GM21390 (cell line): ENCODE data around the gene ELAVL2.

Experiments used
- ATAC-seq: cut with Tn5 transposase; IDR thresholded peaks from one replicate; pipeline ENCODE4 v1.9.1; 2021; ENCODE audit not compliant: unreplicated experiment

The ELAVL2 gene

DNA sequence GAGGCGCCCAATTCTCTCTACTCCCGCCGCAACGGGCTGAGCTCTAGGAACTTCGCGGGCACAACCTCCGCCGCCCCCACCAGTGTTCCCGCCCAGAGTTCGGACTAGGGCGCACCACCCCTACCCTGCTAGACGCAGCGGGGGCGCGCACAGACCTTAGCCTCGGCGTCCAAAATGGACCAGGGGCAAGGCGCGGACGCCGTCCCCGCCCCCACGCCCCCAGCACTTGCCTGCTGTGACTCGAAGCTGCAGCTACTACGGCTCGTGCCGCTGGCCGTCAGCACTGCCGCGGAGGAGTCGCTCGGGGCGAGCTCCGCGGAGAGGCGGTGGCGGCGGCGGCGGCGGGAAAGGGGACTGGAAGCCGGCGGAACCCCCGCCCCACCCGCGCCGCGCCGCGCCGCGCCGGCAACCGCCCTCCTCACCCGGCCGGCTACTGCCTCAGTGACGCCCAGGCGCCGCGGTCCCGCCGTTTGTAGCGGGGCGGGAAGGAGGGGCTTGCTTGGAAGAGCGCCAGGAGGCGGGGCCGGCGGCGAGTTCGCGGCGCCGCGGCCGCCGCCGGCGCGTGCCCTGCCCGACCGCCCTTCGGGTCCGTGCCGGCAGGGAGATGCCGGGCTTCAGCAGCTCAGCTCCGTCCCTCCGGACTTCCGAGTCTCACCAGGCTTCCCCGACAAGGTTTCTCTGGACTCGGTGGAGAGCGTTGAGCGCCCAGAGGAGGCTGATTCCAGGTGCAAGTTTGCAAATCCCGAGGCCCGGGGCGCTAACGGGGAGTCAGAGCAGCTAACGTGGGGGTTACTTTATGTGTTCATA is 4.5 kb downstream of the ELAVL2 start:
- ATAC-seq: no peak

DNA sequence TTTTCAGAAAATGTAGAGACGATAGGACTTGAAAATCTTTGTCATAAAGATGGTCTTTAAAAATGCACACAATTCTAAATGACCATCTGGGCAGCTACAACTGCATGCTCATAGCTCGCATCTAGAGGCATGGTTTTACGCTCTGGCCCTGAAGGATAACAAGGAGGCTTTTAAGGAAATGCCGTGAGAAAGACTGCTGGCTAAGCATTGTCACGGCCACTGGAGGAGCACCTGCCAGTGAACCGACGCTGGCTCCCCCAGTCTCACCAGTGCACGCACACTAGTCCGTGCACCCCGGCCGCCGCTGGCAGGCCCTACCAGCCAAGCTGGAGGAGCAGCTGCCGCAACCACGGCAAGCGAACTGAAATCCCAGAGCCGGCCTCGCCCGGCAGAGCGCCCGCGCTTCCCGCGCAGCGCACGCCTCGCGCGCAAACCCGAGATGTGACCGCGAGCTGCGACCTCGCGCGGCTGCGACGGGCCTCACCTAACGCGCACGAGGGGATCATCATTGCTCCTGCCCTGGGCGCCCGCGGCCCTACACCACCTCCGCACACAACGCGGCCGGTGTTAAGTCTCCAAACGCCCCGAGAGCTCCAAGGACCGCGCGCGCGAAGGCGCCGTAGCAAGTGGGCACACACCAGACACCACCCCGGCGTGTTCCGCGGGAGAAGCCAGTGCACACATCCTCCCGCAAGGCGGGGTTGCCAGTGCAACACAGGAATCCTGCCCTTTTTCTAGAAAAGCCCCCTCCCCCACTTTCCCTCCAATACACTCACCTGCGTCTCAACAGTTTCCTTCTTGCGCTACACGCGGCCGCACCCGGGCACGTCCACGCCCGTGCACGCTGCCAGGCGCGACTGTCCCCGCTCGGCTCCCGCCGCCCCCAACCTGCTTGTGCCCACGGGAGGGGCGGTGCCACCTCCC is 5.3 kb downstream of the ELAVL2 start:
- no peak for ATAC-seq

DNA sequence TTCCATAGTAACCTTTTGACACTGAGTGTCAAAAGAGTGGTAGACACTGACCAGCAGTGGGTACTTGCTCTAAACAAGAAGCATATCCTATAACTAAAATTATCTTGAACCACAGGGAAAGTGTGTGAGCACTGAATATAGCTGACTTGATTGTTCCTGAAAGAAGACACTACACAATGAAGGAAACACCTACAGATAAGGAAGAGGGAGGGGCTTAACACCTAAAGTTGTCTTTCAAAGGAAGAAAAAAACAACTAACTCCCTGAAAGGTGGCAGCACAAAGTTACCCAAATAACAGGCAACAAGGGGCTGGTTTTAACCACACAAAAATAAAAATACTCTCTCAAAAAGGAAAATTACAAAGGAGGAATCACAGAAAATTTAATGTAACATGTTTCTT is 6.6 kb downstream of the ELAVL2 start:
- no peak for ATAC-seq

DNA sequence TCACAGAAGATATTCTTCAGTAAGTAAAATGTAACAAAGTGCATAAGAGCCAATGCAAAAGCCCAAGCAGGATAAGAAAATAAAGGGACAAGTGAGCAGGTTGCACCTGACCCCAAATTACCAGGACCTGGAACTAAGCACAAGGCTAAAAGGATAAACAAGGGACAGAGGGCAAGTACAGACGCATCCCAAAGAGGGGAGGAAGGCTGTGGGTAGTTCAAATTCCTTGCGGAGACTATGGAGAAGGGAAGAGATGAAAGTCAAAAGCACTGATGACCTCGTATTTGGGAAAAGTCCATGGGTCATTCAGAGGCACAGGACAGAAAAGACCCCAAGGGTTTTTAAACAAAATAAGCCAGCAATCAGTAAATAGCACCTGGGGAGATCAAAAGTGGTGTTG is 11.8 kb downstream of the ELAVL2 start:
- ATAC-seq: no peak

DNA sequence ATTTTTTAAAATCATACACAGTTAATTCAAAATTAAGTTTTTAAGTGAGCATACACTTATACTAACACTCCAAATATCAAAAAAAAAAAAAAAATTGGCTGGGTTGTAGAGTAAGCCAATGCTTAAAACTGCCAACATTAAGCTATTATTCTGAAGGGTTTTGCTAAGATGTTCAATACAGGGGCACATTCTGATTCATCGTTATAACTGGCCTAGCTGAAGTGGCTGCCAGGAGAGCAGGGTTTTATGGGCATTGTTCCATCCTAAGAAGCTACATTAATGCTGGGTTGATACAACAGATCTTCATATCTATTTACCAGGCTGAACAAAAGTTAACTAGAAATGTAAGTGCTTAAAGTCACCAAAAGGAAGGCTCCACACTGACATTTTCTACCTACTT is 13.4 kb downstream of the ELAVL2 start:
- ATAC-seq: no peak

DNA sequence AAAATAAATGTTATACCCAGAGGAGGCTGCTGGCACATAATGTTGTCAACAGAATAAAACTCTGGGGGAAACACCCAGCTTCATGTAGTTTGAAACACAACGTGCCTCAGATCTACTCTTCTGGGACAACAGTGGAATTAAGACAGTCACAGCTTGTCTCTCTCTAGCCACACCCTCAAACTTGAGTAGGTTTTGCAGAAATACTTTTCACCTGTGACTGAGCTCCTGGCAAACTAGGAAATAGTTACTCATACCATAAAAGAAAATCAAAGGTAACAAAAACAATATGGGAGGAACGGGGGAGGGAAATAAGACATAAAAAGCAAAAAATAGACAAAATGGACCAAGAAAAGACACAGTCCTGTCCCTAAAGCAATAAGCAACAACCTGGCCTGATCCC is 14.4 kb downstream of the ELAVL2 start:
- ATAC-seq: no peak

DNA sequence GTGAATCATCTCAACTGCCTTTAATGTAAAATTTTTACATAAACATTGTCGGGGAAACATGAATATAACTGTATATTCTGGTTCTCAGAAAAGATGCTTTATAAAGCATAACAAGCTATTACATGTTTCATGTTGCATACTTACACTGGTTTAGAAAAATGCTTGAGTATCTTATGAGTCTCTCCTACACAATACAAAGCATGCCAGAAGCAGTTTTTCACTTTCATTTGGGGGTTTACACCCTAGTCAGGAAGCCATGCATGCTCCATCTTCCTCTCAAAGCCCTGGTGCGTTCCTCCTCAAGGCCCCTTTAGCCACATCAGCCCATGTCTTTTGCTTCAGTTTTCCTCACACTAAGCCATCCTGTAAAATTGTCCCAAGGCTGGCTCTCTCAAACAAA is 22.8 kb downstream of the ELAVL2 start:
- no peak for ATAC-seq

DNA sequence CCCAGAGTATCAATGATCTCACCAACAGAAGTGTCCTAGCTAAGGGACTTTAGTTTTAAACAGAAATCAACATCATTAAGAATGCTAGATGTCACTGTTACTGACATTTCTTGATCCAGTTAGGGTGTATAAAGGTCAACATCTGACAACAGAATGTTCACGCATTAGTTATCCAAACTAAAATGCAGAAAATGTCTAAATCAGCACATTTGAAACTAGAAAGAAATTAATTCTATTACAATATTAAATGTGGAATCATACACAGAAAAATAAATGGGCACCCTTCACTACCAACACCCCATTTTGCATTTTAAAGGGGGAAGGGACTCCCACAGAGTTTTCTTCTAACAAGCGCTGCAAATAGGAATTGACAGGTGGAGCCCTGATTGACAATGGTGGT is 24.5 kb downstream of the ELAVL2 start:
- no peak for ATAC-seq

DNA sequence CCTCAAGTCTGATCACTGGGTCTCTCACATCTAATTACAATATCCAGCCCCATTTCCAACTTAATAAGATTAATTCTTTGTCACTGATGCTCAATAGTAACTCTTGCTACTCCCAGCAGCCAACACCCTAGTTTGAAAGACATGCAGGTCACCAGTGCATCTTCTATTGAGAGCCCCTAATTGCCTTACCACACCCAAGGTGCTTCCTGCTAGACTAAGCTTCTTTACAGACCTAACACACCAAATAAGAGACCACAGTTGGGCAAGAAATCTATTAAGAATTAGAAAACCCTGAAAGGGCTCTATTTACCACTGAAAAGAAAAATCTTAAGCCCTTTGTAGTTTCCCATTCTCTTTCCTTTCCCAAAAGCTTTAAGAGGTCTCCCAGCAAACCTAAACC is 26.5 kb downstream of the ELAVL2 start:
- ATAC-seq: no peak

DNA sequence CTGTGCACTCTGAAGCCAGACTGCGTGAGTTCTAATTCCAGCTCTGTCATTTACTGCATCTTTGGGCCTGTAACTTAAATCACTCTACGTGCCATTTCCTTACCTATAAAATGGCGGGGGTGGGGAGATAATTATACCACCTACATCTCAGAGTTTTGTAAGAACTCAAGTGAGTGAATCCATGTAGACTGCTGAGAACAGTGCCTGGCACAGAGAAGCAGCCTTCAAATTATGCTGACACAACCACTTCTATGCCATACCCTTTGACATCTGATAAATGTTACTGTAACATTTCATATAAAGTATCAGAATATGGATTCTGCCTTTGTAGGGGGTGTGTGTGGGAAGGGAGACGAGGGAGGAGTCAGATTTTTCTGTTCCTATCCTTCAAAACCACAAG is 27.7 kb downstream of the ELAVL2 start:
- no peak for ATAC-seq

DNA sequence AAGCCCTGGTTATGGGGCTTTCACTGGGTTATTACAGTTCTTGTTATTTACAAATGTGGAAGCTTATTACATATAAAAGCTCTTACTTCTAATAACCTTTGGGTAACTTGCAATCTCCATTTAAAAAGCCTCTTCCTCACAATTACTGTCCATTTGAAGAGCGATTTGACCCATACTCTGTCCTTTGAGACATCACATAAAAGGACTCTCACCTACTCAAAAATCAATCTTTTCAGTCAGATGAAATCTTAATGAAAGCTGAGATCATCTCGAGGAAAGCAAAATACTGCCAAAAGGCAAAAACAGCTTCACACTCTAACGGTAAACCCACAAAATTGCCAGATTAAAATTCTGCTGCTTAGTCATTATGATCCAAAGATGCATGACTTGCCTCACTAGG is 29.8 kb downstream of the ELAVL2 start:
- ATAC-seq: no peak

DNA sequence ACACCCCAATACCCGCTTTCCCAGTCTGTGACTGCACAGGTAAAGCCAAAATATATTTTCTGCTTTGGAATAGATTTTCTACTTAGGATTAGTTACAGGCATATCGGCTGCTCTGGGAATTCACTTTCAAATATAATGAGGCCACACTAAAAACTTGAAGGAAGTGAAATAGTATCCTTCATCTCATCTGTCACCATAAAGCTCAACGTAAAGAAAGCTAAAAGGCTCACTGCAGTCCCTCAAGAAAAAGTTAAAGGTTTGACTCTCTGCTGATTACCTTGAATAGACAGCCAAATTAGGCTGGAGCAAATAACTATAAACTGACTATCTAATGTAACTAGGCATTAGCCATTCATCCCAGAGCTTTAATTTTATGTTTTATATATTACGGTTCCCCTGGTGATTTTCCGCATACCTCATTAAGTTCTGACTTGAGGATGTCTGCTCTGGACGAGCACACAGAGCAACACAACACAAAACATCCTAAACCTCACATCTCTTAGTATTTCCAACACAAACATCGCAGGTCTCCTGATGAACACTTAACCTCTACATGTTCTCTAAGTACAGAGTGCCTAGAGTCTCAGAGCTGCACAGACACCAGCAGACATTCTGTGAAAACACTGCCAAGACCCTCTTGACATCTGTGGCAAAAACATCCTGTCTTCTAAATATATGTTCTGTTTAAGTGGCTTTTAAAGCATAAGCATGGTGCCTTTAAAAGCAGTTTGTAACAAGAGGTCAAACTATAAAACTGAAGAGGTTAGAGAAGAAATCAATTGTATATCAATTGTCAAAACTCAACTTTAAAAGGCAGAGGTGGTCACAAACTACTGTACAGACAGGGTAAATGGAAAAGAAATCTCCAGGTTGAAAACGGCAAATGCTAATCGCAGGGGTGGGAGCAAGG is 35.4 kb downstream of the ELAVL2 start:
- no peak for ATAC-seq

DNA sequence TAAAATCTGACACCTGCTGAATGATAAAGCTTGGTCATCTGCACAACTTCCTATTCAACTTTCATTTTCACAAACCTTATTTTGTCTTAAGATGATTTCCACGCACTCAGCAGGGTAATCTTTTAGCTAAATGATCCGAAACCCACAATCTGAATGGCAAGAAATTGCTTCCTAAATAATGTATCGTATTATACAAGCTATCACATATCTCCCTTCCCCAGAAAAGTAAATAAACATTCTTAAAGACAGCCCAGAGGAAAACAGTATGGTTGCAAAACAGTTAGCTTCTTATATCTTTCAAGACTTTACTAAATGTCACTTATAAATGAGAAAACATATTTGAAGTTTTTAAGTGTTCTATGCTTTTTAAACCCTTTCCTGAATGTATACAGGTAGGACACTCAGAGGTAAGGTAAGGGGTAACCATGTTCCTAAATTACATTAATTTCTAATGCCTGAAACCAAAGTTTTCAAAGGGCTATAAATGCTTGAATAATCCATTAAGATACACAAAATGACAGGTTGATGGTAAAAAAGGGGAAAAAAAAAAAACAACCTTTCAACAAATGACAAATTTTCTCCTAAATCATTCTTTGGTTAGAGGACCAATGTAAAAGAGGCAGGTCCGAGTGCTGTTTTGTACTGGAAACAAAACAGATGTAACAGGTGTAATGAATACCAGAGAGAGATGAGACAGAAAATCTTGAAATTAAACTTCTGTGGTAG is 36.3 kb downstream of the ELAVL2 start:
- no peak for ATAC-seq

DNA sequence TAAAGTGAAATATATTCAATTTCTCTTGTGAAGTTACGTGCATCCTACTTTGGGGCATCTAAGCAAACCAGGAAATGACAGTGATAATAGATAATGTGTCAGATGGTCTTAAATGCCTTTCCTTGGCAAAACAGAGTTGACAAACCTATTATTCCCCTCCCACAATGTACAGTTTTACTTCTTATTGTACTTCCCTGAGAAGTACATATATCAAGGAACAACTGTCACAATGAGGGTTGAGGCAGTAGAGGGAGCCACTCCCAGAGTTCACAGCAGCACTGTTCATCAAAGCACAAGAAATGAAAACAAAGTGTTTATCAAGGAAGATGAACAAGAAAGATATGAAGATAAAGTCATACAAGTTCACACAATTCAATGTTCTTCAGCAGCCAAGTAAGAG is 41.1 kb downstream of the ELAVL2 start:
- no peak for ATAC-seq

DNA sequence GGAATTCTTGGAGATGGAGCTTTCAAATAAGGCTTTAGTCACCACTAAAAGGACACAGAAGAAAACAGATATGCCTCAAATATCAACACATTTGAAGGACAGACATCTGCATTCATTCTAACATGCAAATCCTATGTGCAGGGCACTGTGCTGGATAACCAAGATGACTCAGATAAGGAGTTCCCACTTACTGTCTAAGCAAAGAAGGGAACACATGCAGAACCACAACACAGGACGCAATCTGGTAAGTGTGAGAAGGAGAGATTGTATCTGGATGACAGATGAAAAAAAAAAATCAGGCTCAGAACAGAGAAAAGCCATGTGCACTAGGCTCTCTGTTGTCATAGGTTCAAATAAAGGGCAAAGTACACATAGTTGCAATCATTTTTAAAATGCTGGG is 42.5 kb downstream of the ELAVL2 start:
- no peak for ATAC-seq

DNA sequence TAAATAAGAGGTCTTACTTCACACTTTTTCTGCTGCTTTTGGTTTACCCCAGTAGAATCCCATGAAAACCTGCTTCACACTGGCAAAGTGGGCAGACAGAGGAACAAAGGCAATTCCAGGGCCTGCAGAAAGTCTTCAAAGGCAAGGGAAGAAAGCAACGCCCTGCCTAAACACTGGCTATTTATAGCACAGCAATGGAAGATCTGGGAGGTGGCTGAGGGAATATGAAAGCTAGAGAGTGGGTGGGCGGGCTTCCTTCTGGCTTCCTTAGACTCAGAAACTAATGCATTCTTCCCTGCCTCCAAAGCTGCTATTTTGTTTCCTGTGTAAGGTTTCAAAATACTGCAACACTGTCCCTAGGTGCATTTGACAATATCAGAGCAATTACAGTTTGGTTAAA is 46.8 kb downstream of the ELAVL2 start:
- ATAC-seq: no peak

DNA sequence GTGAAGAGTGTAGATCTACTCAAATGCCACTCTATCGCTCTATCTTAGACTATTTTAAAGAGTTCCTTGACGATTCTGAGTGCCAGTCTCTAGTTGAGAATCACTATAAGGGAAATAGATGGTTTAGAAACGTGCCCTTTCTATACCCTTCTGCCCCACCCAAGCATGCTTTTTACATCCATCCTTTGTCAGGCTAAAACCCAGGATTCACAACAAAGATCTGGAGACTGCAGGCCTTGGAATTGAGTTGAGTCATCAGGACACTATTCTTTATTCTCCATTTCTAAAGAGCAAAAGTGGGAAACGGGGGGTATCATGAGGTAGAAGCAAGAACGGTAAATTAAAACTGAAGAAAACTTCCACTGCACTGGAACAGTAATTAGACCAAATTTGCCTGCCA is 48.7 kb downstream of the ELAVL2 start:
- ATAC-seq: no peak

DNA sequence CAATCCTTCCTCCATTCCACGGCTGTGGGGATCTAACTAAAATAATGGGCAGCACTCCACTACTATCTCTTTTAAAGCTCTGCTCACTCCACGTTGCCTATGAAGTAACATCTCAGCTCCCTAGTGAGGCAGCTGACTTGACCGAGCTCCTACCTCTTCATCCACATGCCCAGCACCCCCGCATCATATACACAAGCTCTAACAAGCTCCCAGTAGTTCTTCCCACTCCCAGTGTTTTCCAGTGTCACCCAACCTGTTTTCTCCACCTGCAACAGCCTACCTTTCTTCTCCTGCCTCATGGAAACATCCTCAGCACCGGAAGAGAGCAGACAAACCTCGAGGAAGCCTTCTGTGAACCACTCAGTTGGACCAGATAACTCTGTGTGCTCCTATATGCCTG is 50.5 kb downstream of the ELAVL2 start:
- ATAC-seq: no peak

DNA sequence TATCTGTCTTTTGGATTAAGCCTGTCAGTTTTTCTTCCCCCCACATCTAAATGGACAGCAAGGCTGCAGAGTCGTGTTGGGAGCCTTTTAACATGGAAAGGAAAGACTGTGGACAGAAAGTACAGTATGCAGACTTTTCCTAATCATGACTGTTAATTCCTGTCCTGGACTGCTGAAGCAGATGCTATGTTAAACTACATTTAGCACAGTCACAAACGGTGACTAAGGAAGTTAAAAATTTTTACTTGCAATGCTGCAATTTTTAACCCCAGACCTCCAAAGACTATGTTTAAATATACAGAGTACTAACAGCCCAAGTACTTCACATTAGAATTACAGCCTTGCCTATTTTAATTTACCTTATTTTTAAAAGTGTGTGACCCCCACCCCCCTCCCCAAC is 51.8 kb downstream of the ELAVL2 start:
- no peak for ATAC-seq

DNA sequence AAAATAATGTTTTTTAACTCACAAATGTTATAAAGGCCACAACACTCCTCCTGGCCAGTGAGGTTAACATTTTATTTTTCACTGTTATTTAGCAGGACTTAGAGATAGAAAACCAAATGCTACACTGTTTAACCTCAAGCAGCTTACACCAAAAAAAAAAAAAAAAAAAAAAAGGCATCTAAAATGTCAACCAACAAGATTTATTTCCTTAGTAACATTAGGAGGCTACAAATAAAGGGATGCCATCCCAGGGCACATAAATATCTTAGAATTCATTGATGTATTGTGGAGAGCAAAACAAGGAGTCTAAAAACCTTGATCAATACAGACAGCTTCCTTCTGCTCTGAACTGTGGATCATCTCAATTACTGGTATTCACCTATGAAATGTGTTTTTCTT is 53.7 kb downstream of the ELAVL2 start:
- ATAC-seq: no peak
